Midbrain (tissue), 1 donor: ENCODE measurements around the gene ITGB8.

ENCODE experiments used
- DNase-seq: peaks from one replicate; lab custom pipeline; 2025; lab: John Stamatoyannopoulos, UW

ITGB8 gene

GRCh38 chr7:20343941-20344340, 13.2 kb downstream of the ITGB8 start:
- no peak for DNase-seq

- no peak for DNase-seq
Measured at GRCh38 chr7:20344396-20344795, 13.7 kb downstream of the ITGB8 start.

GRCh38 chr7:20346577-20346976, 15.9 kb downstream of the ITGB8 start:
- no peak for DNase-seq

GRCh38 chr7:20347680-20348079, 17.0 kb downstream of the ITGB8 start:
- no peak for DNase-seq

- DNase-seq: no peak
Measured at GRCh38 chr7:20348125-20348807, 17.6 kb downstream of the ITGB8 start.

- peak; percentile 84 for DNase-seq
Measured at GRCh38 chr7:20350518-20350951, 19.8 kb downstream of the ITGB8 start.

- no peak for DNase-seq
Measured at GRCh38 chr7:20350996-20351692, 20.4 kb downstream of the ITGB8 start.

GRCh38 chr7:20351901-20352300, 21.2 kb downstream of the ITGB8 start:
- no peak for DNase-seq

- no peak for DNase-seq
Measured at GRCh38 chr7:20352573-20353306, 22.0 kb downstream of the ITGB8 start.

- DNase-seq: no peak
Measured at GRCh38 chr7:20354610-20355528, 24.2 kb downstream of the ITGB8 start.

- DNase-seq: no peak
Measured at GRCh38 chr7:20358106-20358505, 27.4 kb downstream of the ITGB8 start.

GRCh38 chr7:20358762-20359282, 28.1 kb downstream of the ITGB8 start:
- DNase-seq: no peak

- DNase-seq: no peak
Measured at GRCh38 chr7:20359341-20359963, 28.8 kb downstream of the ITGB8 start.

- DNase-seq: no peak
Measured at GRCh38 chr7:20362574-20363253, 32.0 kb downstream of the ITGB8 start.

GRCh38 chr7:20364571-20365196, 34.0 kb downstream of the ITGB8 start:
- no peak for DNase-seq

- DNase-seq: no peak
Measured at GRCh38 chr7:20365486-20365885, 34.8 kb downstream of the ITGB8 start.

- no peak for DNase-seq
Measured at GRCh38 chr7:20374399-20374798, 43.7 kb downstream of the ITGB8 start.

GRCh38 chr7:20376796-20377195, 46.1 kb downstream of the ITGB8 start:
- no peak for DNase-seq

GRCh38 chr7:20381406-20382034, 50.8 kb downstream of the ITGB8 start:
- no peak for DNase-seq

GRCh38 chr7:20383351-20383750, 52.7 kb downstream of the ITGB8 start:
- no peak for DNase-seq
